SK-N-SH (cell line): ENCODE measurements around the gene SULT1C3. TPM values are rescaled to one million over a fixed set of nuclear protein-coding genes. Genes with fewer than 3 reads are reported as not detected.

ENCODE experiments used
- CTCF ChIA-PET: fragments of 300-600, 350-600 bp; formaldehyde crosslinking; extraction: SDS; loops from one replicate; lab custom pipeline; 2021; lab: Yijun Ruan, JAX
- POLR2A ChIA-PET: fragments of 350-600 bp; sonication (Branson Sonifier 250); formaldehyde crosslinking; extraction: SDS; loops from one replicate; lab custom pipeline; 2020; ENCODE audit warnings: antibody characterized with exemption, inconsistent platforms; lab: Yijun Ruan, JAX
- DNase-seq: peaks from one replicate; pipeline ENCODE4 v3.0.0; 2012
- H2AFZ ChIP-seq: fragments of 200-600 bp; sonication (generic); 2 replicates; pipeline ENCODE4 v1.8.1; 2016; ENCODE audit warnings: antibody characterized with exemption, mild to moderate bottlenecking, low read depth
- H3F3A ChIP-seq: fragments of 200-600 bp; sonication (generic); replicated peaks from 2 replicates; pipeline ENCODE3; 2016; ENCODE audit warnings: antibody characterized with exemption, mild to moderate bottlenecking; ENCODE audit not compliant: insufficient read depth
- H3K27ac ChIP-seq, 2 experiments: fragments of 200-500 bp in 1 of 2; fragments of 200-600 bp in 1 of 2; sonication (Bioruptor generic) in 1 of 2; sonication (generic), shearing (Covaris generic) in 1 of 2; 2 replicates each; pipeline versions ENCODE4 v1.5.1 to v1.6.1; 2014 to 2016; ENCODE audit warnings: low read depth in 2 of 2, inconsistent platforms in 1 of 2, low read length in 1 of 2, mild to moderate bottlenecking in 1 of 2, mixed read lengths in 1 of 2
- H3K27me3 ChIP-seq: fragments of 200-600 bp; sonication (generic), shearing (Covaris generic); 2 replicates; pipeline ENCODE4 v1.6.1; 2016; ENCODE audit warnings: mixed run types; ENCODE audit not compliant: insufficient read depth
- H3K36me3 ChIP-seq, 2 experiments: fragments of 200-500 bp in 1 of 2; fragments of 200-600 bp in 1 of 2; sonication (Bioruptor generic) in 1 of 2; sonication (generic) in 1 of 2; replicated peaks in 1 of 2; 2 replicates each; pipeline versions ENCODE3 to v1.5.1; 2014 to 2016; ENCODE audit warnings: low read length in 1 of 2, mild to moderate bottlenecking in 1 of 2; ENCODE audit not compliant: insufficient read depth in 2 of 2, control insufficient read depth in 1 of 2
- H3K4me1 ChIP-seq, 2 experiments: fragments of 200-500 bp in 1 of 2; fragments of 200-600 bp in 1 of 2; sonication (Bioruptor generic) in 1 of 2; sonication (generic), shearing (Covaris generic) in 1 of 2; 2 replicates each; pipeline versions ENCODE4 v1.5.1 to v1.6.1; 2014 to 2016; ENCODE audit warnings: low read depth in 1 of 2, low read length in 1 of 2, mixed run types in 1 of 2; ENCODE audit not compliant: insufficient read depth in 2 of 2, control insufficient read depth in 1 of 2
- H3K4me2 ChIP-seq: fragments of 200-600 bp; sonication (generic), shearing (Covaris generic); 2 replicates; pipeline ENCODE4 v1.6.1; 2017; ENCODE audit warnings: mixed run types
- H3K4me3 ChIP-seq, 2 experiments: fragments of 200-500 bp in 1 of 2; fragments of 200-600 bp in 1 of 2; sonication (Bioruptor generic) in 1 of 2; sonication (generic), shearing (Covaris generic) in 1 of 2; 2 replicates each; pipeline versions ENCODE4 v1.5.1 to v1.8.1; 2014 to 2016; ENCODE audit warnings: low read depth in 2 of 2, inconsistent platforms in 1 of 2, low read length in 1 of 2, mild to moderate bottlenecking in 1 of 2, mixed read lengths in 1 of 2, moderate library complexity in 1 of 2
- H3K79me2 ChIP-seq: fragments of 200-600 bp; sonication (generic); 2 replicates; pipeline ENCODE4 v1.8.1; 2017; ENCODE audit warnings: mild to moderate bottlenecking; ENCODE audit not compliant: insufficient read depth
- H3K9ac ChIP-seq: fragments of 200-600 bp; sonication (generic); 2 replicates; pipeline ENCODE4 v1.6.1; 2017; ENCODE audit warnings: mixed run types
- H3K9me2 ChIP-seq: fragments of 200-600 bp; sonication (generic); 2 replicates; pipeline ENCODE4 v1.6.1; 2017; ENCODE audit warnings: mixed run types
- H3K9me3 ChIP-seq: fragments of 200-600 bp; sonication (generic); 2 replicates; pipeline ENCODE4 v1.6.1; 2017; ENCODE audit warnings: mixed run types, mild to moderate bottlenecking, moderate library complexity
- H4K20me1 ChIP-seq: fragments of 200-600 bp; sonication (generic); 2 replicates; pipeline ENCODE4 v1.6.1; 2017; ENCODE audit warnings: mild to moderate bottlenecking, mixed run types; ENCODE audit not compliant: insufficient read depth
- CHD2 ChIP-seq: fragments of 150-350 bp; IDR thresholded peaks from 2 replicates; pipeline ENCODE4 v1.6.1; 2018; ENCODE audit warnings: low read length; ENCODE audit not compliant: partially characterized antibody
- ELF1 ChIP-seq: IDR thresholded peaks from 2 replicates; pipeline ENCODE4 v1.4.0; 2012
- EP300 ChIP-seq, 2 experiments: IDR thresholded peaks; 2 replicates each; pipeline versions ENCODE4 v1.4.0 to v1.6.1; 2012; ENCODE audit warnings: borderline replicate concordance in 1 of 2, low read depth in 1 of 2, low read length in 1 of 2
- EZH2phosphoT487 ChIP-seq: fragments of 200-600 bp; sonication (generic); IDR thresholded peaks from 2 replicates; pipeline ENCODE4 v1.6.1; 2017; ENCODE audit warnings: low read depth, mixed run types, mild to moderate bottlenecking, antibody characterized with exemption, moderate library complexity, borderline replicate concordance
- FOSL2 ChIP-seq: IDR thresholded peaks from 2 replicates; pipeline ENCODE4 v1.4.0; 2012; ENCODE audit warnings: low read depth, mild to moderate bottlenecking, moderate library complexity, borderline replicate concordance
- FOXM1 ChIP-seq: IDR thresholded peaks from 2 replicates; pipeline ENCODE4 v1.4.0; 2012; ENCODE audit warnings: low read depth, mild to moderate bottlenecking
- GABPA ChIP-seq: IDR thresholded peaks from 2 replicates; pipeline ENCODE4 v1.4.0; 2012; ENCODE audit warnings: low read depth, mild to moderate bottlenecking
- IRF3 ChIP-seq: fragments of 150-350 bp; IDR thresholded peaks from 2 replicates; pipeline ENCODE4 v1.6.1; 2016; ENCODE audit warnings: mild to moderate bottlenecking, low read depth, low read length
- MAX ChIP-seq: IDR thresholded peaks from 2 replicates; pipeline ENCODE4 v1.4.0; 2012; ENCODE audit warnings: low read depth
- MEF2A ChIP-seq: IDR thresholded peaks from 2 replicates; pipeline ENCODE4 v1.4.0; 2012; ENCODE audit warnings: low read depth, borderline replicate concordance
- MXI1 ChIP-seq: IDR thresholded peaks from 2 replicates; pipeline ENCODE4 v1.6.1; 2012; ENCODE audit warnings: mild to moderate bottlenecking, low read depth, low read length, improper control_type of control experiment
- NRF1 ChIP-seq: IDR thresholded peaks from 2 replicates; pipeline ENCODE4 v1.6.1; 2012; ENCODE audit warnings: low read depth, mild to moderate bottlenecking, low read length
- RCOR1 ChIP-seq: fragments of 150-350 bp; IDR thresholded peaks from 2 replicates; pipeline ENCODE4 v1.6.1; 2017; ENCODE audit warnings: antibody characterized with exemption, low read length
- RFX5 ChIP-seq: IDR thresholded peaks from 2 replicates; pipeline ENCODE4 v1.6.1; 2012; ENCODE audit warnings: mild to moderate bottlenecking, improper control_type of control experiment, low read length
- SIN3A ChIP-seq: IDR thresholded peaks from 2 replicates; pipeline ENCODE4 v1.6.1; 2012; ENCODE audit warnings: low read depth, mild to moderate bottlenecking, low read length, moderate library complexity, borderline replicate concordance
- SMC3 ChIP-seq: IDR thresholded peaks from 2 replicates; pipeline ENCODE4 v1.6.1; 2012; ENCODE audit warnings: low read depth, low read length, improper control_type of control experiment
- TAF1 ChIP-seq: IDR thresholded peaks from 2 replicates; pipeline ENCODE4 v1.6.1; 2012; ENCODE audit warnings: low read depth, mild to moderate bottlenecking, low read length, moderate library complexity, borderline replicate concordance
- TEAD4 ChIP-seq: IDR thresholded peaks from 2 replicates; pipeline ENCODE4 v1.4.0; 2012; ENCODE audit warnings: mild to moderate bottlenecking, borderline replicate concordance; ENCODE audit not compliant: insufficient read depth
- USF1 ChIP-seq: IDR thresholded peaks from 2 replicates; pipeline ENCODE4 v1.4.0; 2012; ENCODE audit warnings: low read depth, borderline replicate concordance
- WGBS: methylation state at CpG from one replicate; pipeline ENCODE4 v1.1.6; 2017; ENCODE audit warnings: low lambda C conversion rate; 5-methylcytosine and 5-hydroxymethylcytosine counted together
- polyA plus RNA-seq, 3 experiments: library from polyadenylated mRNA; depleted of rRNA; stranded (reverse); fragments of >200 nt; gene quantifications; 2 replicates each; pipeline ENCODE4 v1.2.3, GENCODE V29; 2012
- TF ChIP-seq, protein P1 (sequence below): IDR thresholded peaks from 2 replicates; pipeline ENCODE4 v1.6.1; 2012; ENCODE audit warnings: mild to moderate bottlenecking, low read depth, low read length, moderate library complexity

SULT1C3 gene
- polyA plus RNA-seq (2012; rRNA removed), result not detected in 2 replicates
- not detected in 2 replicates for polyA plus RNA-seq (2012; cell fraction: cytosol; rRNA removed)
- polyA plus RNA-seq (2012; cell fraction: nucleus; rRNA removed), result not detected in 2 replicates

DNA sequence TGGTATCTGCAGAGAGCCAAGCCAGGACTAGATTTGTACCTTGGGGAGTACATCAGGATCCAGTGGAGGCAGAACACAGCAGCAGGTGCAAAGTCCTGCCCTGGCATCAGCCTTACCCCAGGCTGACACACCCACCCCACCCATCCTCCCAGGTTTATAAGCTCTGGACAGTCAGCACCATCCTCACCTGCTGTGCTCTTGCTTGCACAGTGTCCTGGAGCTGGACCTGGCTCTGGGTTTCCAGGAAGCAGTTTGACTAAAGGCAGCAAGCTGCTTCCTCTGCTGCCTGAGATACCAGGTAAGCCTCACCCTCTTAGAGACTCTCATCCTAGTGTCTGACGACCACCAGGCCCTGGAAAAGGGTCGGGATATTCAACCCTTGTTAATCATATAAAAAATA, at the start of gene SULT1C3:
SULT1C3 (plus strand) TSS at position 183 of the 400 bp plus-strand sequence. CDS start 7,227 bp downstream, outside the sequence.
- POLR2A ChIA-PET, result no interaction called here
- Histone ChIP-seq H3K9me3 (no peaks in the 10 kb centered on the region), H3F3A (no peaks in the 10 kb centered on the region), H3K27ac (no peak within 1 kb of the TSS), H2AFZ (no peak within 1 kb of the TSS), H3K4me2 (no peak within 1 kb of the TSS), H3K79me2 (no peaks in the 10 kb centered on the region), H3K9me2 (no peaks in the 10 kb centered on the region), H3K4me3 (no peak within 1 kb of the TSS), H3K27me3 (no peaks in the 10 kb centered on the region), H3K9ac (no peak within 1 kb of the TSS), H3K36me3 (no peaks in the 10 kb centered on the region), H3K4me1 (peaks cover 0 to 2% of the 10 kb centered on the region in 2 experiments; a peak in 1 of 4 replicates), H4K20me1 (no peaks in the 10 kb centered on the region)
- no peak for DNase-seq
- WGBS, result 0% methylated on average over 2 of the region's 2 CpGs
- CTCF ChIA-PET, result interaction anchor here (1.0 kb wide), 1 partner anchor 56 kb away, joined by 3 read pairs; no protein-coding TSS in a partner anchor
- TF ChIP-seq EZH2phosphoT487 (no peak), MEF2A (no peak), NRF1 (no peak), TAF1 (no peak), SMC3 (no peak), FOXM1 (no peak), RCOR1 (no peak), CHD2 (no peak), ELF1 (no peak), GABPA (no peak), MAX (no peak), USF1 (no peak), EP300 (IDR thresholded peaks at IDR 0.05; ENCODE audit: borderline replicate concordance in 1 of 2, low read depth in 1 of 2, low read length in 1 of 2) (no peak), TEAD4 (no peak), SIN3A (no peak), IRF3 (no peak), FOSL2 (no peak), RFX5 (no peak), MXI1 (no peak)
- TF ChIP-seq, protein P1, sequence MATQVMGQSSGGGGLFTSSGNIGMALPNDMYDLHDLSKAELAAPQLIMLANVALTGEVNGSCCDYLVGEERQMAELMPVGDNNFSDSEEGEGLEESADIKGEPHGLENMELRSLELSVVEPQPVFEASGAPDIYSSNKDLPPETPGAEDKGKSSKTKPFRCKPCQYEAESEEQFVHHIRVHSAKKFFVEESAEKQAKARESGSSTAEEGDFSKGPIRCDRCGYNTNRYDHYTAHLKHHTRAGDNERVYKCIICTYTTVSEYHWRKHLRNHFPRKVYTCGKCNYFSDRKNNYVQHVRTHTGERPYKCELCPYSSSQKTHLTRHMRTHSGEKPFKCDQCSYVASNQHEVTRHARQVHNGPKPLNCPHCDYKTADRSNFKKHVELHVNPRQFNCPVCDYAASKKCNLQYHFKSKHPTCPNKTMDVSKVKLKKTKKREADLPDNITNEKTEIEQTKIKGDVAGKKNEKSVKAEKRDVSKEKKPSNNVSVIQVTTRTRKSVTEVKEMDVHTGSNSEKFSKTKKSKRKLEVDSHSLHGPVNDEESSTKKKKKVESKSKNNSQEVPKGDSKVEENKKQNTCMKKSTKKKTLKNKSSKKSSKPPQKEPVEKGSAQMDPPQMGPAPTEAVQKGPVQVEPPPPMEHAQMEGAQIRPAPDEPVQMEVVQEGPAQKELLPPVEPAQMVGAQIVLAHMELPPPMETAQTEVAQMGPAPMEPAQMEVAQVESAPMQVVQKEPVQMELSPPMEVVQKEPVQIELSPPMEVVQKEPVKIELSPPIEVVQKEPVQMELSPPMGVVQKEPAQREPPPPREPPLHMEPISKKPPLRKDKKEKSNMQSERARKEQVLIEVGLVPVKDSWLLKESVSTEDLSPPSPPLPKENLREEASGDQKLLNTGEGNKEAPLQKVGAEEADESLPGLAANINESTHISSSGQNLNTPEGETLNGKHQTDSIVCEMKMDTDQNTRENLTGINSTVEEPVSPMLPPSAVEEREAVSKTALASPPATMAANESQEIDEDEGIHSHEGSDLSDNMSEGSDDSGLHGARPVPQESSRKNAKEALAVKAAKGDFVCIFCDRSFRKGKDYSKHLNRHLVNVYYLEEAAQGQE, result no peak
